Testis (tissue), 3 donors: ENCODE results near the gene PLEKHN1. TPM values are rescaled to one million over a fixed set of nuclear protein-coding genes. Genes with fewer than 3 reads are reported as not detected.

ENCODE experiments used
- DNase-seq: peaks from one replicate; pipeline ENCODE4 v3.0.0-alpha.2; 2019
- H3K27ac ChIP-seq, 2 donors: fragments of 200-600 bp; sonication (generic); one replicate each; pipeline ENCODE4 v1.5.1; 2019
- H3K27me3 ChIP-seq: fragments of 200-600 bp; sonication (generic); one replicate; pipeline ENCODE4 v1.5.1; 2019
- H3K36me3 ChIP-seq: fragments of 200-600 bp; sonication (generic); one replicate; pipeline ENCODE4 v1.5.1; 2017; ENCODE audit warnings: low read depth; ENCODE audit errors: missing control alignments
- H3K4me1 ChIP-seq: fragments of 200-600 bp; sonication (generic); one replicate; pipeline ENCODE4 v1.5.1; 2019
- H3K4me3 ChIP-seq, 2 donors: fragments of 200-600 bp; sonication (generic); one replicate each; pipeline ENCODE4 v1.5.1; 2017 to 2019
- H3K9me3 ChIP-seq: fragments of 200-600 bp; sonication (generic); one replicate; pipeline ENCODE4 v1.5.1; 2017
- POLR2A ChIP-seq: fragments of 450-650 bp; IDR thresholded peaks from one replicate; pipeline ENCODE4 v1.6.1; 2017; ENCODE audit warnings: antibody characterized with exemption, mild to moderate bottlenecking, moderate library complexity
- WGBS, 2 donors: methylation state at CpG; one replicate each; pipeline ENCODE4 v1.1.5; 2018; 5-methylcytosine and 5-hydroxymethylcytosine counted together
- intact Hi-C: fragments of 100-400 bp; cut with DNase I; formaldehyde crosslinking; loops from one replicate; pipeline ENCODE4 v1.15.1; 2023; ENCODE audit warnings: low total_unique reads
- polyA plus RNA-seq: library from polyadenylated mRNA; stranded (reverse); fragments of 350-450 nt; fragmentation: Illumina TruSeq; extraction: RNeasy Lipid Tissue Mini Kit (QIAGEN cat#74804); gene quantifications from one replicate; pipeline ENCODE4 v1.2.3, GENCODE V29; 2014; ENCODE audit warnings: low read depth, low replicate concordance; ENCODE audit not compliant: insufficient read depth
- total RNA-seq, 2 donors: library from RNA; depleted of rRNA; stranded (reverse); fragments of >200 nt; gene quantifications; one replicate each; pipeline ENCODE4 v1.2.3, GENCODE V29; 2016
- TF ChIP-seq, protein P1 (sequence below), 3 experiments: fragments of 450-650 bp in 2 of 3; fragments of 200-600 bp in 1 of 3; sonication (generic) in 1 of 3; IDR thresholded peaks; one replicate each; pipeline ENCODE4 v1.5.1; 2016 to 2019; ENCODE audit warnings: antibody characterized with exemption in 3 of 3, mild to moderate bottlenecking in 2 of 3, moderate library complexity in 1 of 3

PLEKHN1 gene
- total and polyA plus RNA-seq, 3 donors from 2014 or later, result 0.21 to 0.56 (median 0.47) TPM

DNA sequence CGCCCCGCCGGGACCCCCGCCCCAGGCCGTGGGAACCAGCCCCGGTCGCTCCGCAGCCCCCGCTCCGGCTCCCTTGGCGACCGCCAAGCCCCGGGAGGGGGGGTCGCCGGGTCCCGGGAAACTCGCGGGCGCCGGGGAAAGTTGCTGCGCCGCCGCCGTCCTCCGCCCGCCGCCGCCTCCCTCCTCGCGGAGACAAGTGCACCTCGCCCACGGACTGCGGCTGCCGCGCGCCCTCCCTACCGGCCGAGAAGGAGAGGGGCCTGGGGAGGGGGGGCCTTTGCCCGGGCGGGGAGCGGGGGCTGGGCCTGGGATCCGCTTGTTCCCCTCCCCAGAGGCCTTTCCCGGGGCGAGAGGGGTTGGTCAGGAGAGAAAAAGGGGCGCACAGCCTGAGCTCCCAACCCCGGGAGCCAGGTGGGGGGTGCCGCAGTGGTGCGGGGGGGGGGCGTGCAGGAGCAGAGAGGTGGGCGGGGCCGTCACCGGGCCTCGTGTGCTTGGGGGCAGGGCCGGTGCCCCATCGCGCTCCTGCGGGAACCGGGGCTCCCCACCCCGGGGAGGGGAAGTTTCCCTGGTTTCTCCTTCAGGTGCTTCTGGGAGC lies 54.2 kb downstream of the PLEKHN1 start:
- Histone ChIP-seq H3K4me3 (peak overlapping the region; percentile 62 to 78), H3K9me3 (no peaks in the 10 kb centered on the region), H3K27ac (peak overlapping the region in 1 of 2 donors; percentile 93), H3K36me3 (no peaks in the 10 kb centered on the region), H3K27me3 (no peaks in the 10 kb centered on the region), H3K4me1 (peaks cover 20% of the 10 kb centered on the region)
- no peak for DNase-seq
- TF ChIP-seq, protein P1, sequence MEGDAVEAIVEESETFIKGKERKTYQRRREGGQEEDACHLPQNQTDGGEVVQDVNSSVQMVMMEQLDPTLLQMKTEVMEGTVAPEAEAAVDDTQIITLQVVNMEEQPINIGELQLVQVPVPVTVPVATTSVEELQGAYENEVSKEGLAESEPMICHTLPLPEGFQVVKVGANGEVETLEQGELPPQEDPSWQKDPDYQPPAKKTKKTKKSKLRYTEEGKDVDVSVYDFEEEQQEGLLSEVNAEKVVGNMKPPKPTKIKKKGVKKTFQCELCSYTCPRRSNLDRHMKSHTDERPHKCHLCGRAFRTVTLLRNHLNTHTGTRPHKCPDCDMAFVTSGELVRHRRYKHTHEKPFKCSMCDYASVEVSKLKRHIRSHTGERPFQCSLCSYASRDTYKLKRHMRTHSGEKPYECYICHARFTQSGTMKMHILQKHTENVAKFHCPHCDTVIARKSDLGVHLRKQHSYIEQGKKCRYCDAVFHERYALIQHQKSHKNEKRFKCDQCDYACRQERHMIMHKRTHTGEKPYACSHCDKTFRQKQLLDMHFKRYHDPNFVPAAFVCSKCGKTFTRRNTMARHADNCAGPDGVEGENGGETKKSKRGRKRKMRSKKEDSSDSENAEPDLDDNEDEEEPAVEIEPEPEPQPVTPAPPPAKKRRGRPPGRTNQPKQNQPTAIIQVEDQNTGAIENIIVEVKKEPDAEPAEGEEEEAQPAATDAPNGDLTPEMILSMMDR (IDR thresholded peaks at IDR 0.05), result no peak
- no peak for TF ChIP-seq POLR2A
- intact Hi-C loops, result no loop called here
- WGBS, 2 donors, result 1% methylated on average over 34 of the region's 59 CpGs; no CpG with 5 or more reads in 1 of the 2 donors

DNA sequence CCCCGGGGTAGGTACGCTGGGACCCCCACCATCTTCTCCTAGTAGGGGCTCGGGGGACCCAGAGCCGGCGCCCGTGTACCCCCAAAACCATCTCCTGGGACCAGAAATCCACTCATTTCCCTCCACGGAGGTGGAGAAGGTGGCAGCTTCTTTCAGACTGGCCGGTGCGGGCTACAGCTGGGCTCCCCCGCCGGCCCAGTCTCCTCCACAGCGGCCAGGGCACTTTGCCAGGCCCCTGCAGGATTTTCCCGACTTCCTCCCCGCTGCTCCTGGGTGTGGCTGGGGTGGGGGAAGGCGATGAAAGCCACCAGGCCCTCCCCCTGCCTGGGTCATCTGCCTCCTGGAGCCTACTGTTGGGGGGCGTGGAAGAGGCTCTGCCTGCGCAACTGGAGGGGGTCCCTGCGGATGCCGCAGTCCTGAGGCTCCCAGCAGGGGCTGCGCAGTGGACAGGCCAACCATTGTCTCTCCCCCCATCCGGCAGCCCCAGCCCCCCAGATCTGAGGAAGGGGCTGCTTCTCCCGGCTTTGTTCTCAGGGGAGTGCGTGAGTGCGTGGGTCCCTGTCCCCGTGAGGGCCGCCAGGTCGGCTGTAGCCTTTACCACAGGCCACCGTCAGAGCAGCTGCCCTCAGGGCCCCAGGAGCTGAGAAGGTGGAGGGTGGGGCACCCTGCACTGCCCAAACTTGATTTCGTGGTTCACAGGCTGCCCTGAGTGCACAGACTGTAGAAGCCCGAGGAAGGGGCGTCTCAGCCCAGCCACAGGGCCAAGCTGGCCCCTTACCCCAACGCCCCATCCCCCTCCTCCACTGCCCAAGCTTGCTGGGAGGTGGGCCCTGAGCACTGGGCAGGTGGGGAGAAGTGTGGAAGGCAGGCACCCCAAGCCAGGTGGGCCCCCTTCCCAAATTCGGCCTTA lies 55.0 kb downstream of the PLEKHN1 start:
- TF ChIP-seq, protein P1 (IDR thresholded peaks at IDR 0.05), result no peak
- no peak for TF ChIP-seq POLR2A
- 28 to 35% methylated on average over 4 to 29 of the region's 33 CpGs for WGBS, 2 donors

DNA sequence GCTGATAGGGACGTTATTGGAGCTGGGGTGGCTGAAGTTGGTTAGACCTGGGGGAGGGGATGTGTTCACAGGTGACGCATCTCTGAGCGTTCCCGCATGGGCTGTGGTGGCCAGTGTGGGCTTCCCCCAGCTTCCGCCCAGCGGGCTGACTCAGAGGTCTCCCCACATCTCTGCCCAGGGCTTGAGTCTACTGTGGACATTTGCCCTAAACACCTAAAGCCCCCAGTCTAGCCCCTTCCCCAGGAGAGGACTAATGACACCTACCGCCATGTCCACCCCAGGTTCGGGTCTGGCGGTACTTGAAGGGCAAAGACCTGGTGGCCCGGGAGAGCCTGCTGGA lies 55.6 kb downstream of the PLEKHN1 start:
- Histone ChIP-seq H3K27me3 (no peaks in the 10 kb centered on the region), H3K36me3 (no peaks in the 10 kb centered on the region), H3K4me1 (peaks cover 20% of the 10 kb centered on the region), H3K9me3 (no peaks in the 10 kb centered on the region), H3K27ac (no peak overlapping the region), H3K4me3 (no peak overlapping the region)
- intact Hi-C loops, result no loop called here
- no peak for TF ChIP-seq POLR2A
- TF ChIP-seq, protein P1 (IDR thresholded peaks at IDR 0.05), result no peak
- 92 to 96% methylated on average over 10 of the region's 10 CpGs for WGBS, 2 donors
- DNase-seq, result no peak

More for the DNA sequence above, 55.0 kb downstream of the PLEKHN1 start:
- no peaks in the 10 kb centered on the region for H3K36me3 ChIP-seq
- no peaks in the 10 kb centered on the region for H3K27me3 ChIP-seq
- H3K4me3 ChIP-seq, result peak overlapping the region; percentile 62 to 78
- no peak overlapping the region for H3K27ac ChIP-seq
- no peaks in the 10 kb centered on the region for H3K9me3 ChIP-seq
- peak; percentile 69 for DNase-seq
- H3K4me1 ChIP-seq, result peaks cover 20% of the 10 kb centered on the region
- intact Hi-C loops, result no loop called here

DNA sequence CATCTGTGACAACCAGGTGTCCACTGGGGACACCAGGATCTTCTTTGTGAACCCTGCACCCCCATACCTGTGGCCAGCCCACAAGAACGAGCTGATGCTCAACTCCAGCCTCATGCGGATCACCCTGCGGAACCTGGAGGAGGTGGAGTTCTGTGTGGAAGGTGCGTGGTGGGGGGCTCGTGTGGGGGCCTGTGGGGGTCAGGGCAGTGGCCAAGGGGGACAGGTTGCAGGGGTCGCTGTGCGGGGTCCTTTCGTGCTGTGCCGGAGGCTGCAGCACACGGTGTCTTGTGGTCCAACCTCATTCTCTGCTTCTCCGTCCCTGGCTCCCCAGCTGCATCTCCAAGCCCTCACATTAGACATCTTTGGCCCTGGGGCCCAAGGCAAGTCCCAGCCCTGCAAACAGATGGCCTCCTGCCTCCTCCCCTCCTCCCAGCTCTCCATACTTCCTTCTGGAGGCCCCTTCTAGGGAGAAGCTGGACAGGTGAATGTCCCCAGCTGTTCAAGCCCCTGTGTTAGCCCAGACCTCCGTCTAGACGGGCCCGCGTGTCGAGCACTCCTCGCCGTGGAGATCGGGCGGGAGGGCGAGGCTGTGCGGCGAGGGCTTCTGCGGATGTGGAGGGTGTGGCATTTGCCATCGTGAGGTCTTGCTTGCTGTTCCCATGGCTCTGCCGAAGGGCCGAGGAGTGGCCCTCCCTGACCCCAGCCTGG lies 56.2 kb downstream of the PLEKHN1 start:
- H3K4me1 ChIP-seq, result peaks cover 20% of the 10 kb centered on the region
- no peaks in the 10 kb centered on the region for H3K9me3 ChIP-seq
- WGBS, 2 donors, result 89 to 90% methylated on average over 18 to 27 of the region's 27 CpGs
- DNase-seq, result no peak
- intact Hi-C loops, result no loop called here
- no peak overlapping the region for H3K4me3 ChIP-seq
- no peaks in the 10 kb centered on the region for H3K36me3 ChIP-seq
- no peaks in the 10 kb centered on the region for H3K27me3 ChIP-seq
- TF ChIP-seq POLR2A, result no peak
- TF ChIP-seq, protein P1 (IDR thresholded peaks at IDR 0.05), result no peak
- no peak overlapping the region for H3K27ac ChIP-seq
